Gastrocnemius medialis (tissue), 4 donors: ENCODE data around the gene OTUD4. TPM values are rescaled to one million over a fixed set of nuclear protein-coding genes. Genes with fewer than 3 reads are reported as not detected.

Experiments
- ATAC-seq, 2 donors: fragments of 150-250 bp; one replicate each; pipeline ENCODE4 v1.9.1; 2016
- DNase-seq, 2 donors: peaks; one replicate each; pipeline ENCODE4 v3.0.0-alpha.2; 2019
- H3K27ac ChIP-seq, 4 donors: fragments of 200-600 bp; sonication (generic); 1 replicate in 1 of 4; 2 replicates in 3 of 4; pipeline ENCODE4 v1.5.1; 2016 to 2018; ENCODE audit warnings: mild to moderate bottlenecking in 2 of 4, moderate library complexity in 1 of 4
- H3K27me3 ChIP-seq, 3 donors: fragments of 200-600 bp; sonication (generic) in 2 of 3; 1 replicate in 1 of 3; 2 replicates in 2 of 3; pipeline versions ENCODE4 v1.5.1 to v1.6.0; 2016 to 2019; ENCODE audit warnings: mild to moderate bottlenecking in 1 of 3, moderate library complexity in 1 of 3
- H3K36me3 ChIP-seq, 2 donors: fragments of 200-600 bp; sonication (generic) in 1 of 2; one replicate each; pipeline ENCODE4 v1.5.1; 2017 to 2018
- H3K4me1 ChIP-seq, 2 donors: fragments of 200-600 bp; sonication (generic) in 1 of 2; one replicate each; pipeline ENCODE4 v1.5.1; 2016 to 2017; ENCODE audit warnings: mild to moderate bottlenecking in 2 of 2
- H3K4me3 ChIP-seq, 4 donors: fragments of 200-600 bp; sonication (generic) in 3 of 4; 1 replicate in 1 of 4; 2 replicates in 3 of 4; pipeline ENCODE4 v1.5.1; 2016 to 2019; ENCODE audit warnings: mild to moderate bottlenecking in 2 of 4
- H3K9me3 ChIP-seq, 3 donors: fragments of 200-600 bp; sonication (generic) in 2 of 3; 1 replicate in 1 of 3; 2 replicates in 2 of 3; pipeline ENCODE4 v1.5.1; 2016 to 2019
- CTCF ChIP-seq, 5 experiments: fragments of 450-650 bp in 3 of 5; fragments of 200-600 bp in 2 of 5; sonication (generic) in 2 of 5; IDR thresholded peaks in 4 of 5; conservative IDR thresholded peaks in 1 of 5; 1 replicate in 4 of 5; 2 replicates in 1 of 5; pipeline ENCODE4 v1.5.1; 2016 to 2019; ENCODE audit warnings: antibody characterized with exemption in 5 of 5, mild to moderate bottlenecking in 3 of 5, moderate library complexity in 3 of 5
- POLR2A ChIP-seq, 2 donors: fragments of 450-650 bp; IDR thresholded peaks; one replicate each; pipeline ENCODE4 v1.6.1; 2017; ENCODE audit warnings: antibody characterized with exemption in 2 of 2, mild to moderate bottlenecking in 2 of 2, moderate library complexity in 2 of 2
- in situ Hi-C, 4 donors: fragments of 200-750 bp; cut with MboI; loops; one replicate each; pipeline versions ENCODE4 v1.15.0 to v1.8.0; 2017; ENCODE audit warnings: low sequenced_read_pairs in 4 of 4
- intact Hi-C: fragments of 100-400 bp; cut with DNase I; formaldehyde crosslinking; loops from one replicate; pipeline ENCODE4 v1.15.1; 2023; ENCODE audit warnings: low total_unique reads
- total RNA-seq, 4 donors: library from RNA; depleted of rRNA; stranded (reverse); fragments of >200 nt; gene quantifications; one replicate each; pipeline versions ENCODE4 v1.1.0 to v1.2.3, GENCODE V29; 2016

OTUD4 gene
- total RNA-seq, 4 donors from 2014 or later, result 32.6 to 61.1 (median 47.9) TPM

DNA sequence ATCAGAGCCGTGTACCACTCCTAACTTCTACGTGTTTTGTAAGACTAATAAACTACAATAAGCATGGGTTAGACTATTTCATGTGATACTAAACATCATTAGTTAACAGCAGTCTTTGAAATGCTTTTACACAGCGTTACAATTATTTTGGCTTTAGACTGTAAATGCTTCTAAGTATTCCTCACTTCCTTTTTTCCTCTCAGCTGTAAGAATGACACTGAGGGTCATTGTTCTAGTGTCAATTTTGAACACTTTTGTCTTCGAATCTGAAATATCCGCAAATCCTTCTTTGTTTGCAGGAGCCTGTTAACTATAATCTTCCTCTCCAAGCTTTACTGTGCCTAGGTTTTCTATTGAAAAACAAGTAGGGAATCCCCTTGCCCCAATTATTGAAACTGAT lies 80.7 kb downstream of the OTUD4 start:
- in situ Hi-C loops, result loop anchor here in 2 of 4 donors (10.0 to 25.0 kb wide), 2 partner anchors 55 to 1562 kb away; no protein-coding TSS in a partner anchor
- H3K36me3 ChIP-seq, result peaks cover 2 to 14% of the 10 kb centered on the region in 2 donors
- TF ChIP-seq POLR2A (IDR thresholded peaks at IDR 0.05) (no peak), CTCF (IDR thresholded peaks at IDR 0.05 in 4 of 5, conservative IDR thresholded peaks at IDR 0.05 in 1 of 5) (no peak)
- intact Hi-C loops, result loop anchor here (2.0 to 10.0 kb wide), 4 partner anchors 81 to 1585 kb away; partner anchors contain the start of genes MMAA, OTUD4 and SMARCA5
- H3K27ac ChIP-seq, result peak overlapping the region in 3 of 4 donors; percentile 91 to 94 (median 94)
- H3K4me3 ChIP-seq, result peak overlapping the region; percentile 83 to 90 (median 86)
- ATAC-seq (no peak), DNase-seq (no peak)
- no peaks in the 10 kb centered on the region for H3K27me3 ChIP-seq
- H3K9me3 ChIP-seq, result no peaks in the 10 kb centered on the region
- H3K4me1 ChIP-seq, result peaks cover 33 to 43% of the 10 kb centered on the region in 2 donors

- Histone ChIP-seq H3K27me3 (no peaks in the 10 kb centered on the region), H3K4me1 (peaks cover 33 to 43% of the 10 kb centered on the region in 2 donors), H3K27ac (peak overlapping the region; percentile 91 to 96 (median 94)), H3K9me3 (peaks cover 0 to 8% (median 0%) of the 10 kb centered on the region in 3 donors), H3K4me3 (peak overlapping the region; percentile 83 to 90 (median 86)), H3K36me3 (peaks cover 2 to 21% of the 10 kb centered on the region in 2 donors)
- TF ChIP-seq CTCF (IDR thresholded peaks at IDR 0.05 in 4 of 5, conservative IDR thresholded peaks at IDR 0.05 in 1 of 5) (no peak), POLR2A (IDR thresholded peaks at IDR 0.05) (no peak)
- ATAC-seq (peak; percentile 56 to 66), DNase-seq (peak; percentile 12 to 31)
- intact Hi-C loops (loop anchor here (2.0 to 10.0 kb wide), 4 partner anchors 82 to 1584 kb away; partner anchors contain the start of genes MMAA, OTUD4 and SMARCA5), in situ Hi-C loops (no loop called here)
Measured at GRCh38 chr4:145098675-145099037, 81.7 kb downstream of the OTUD4 start.

- peak; percentile 94 to 96 for ATAC-seq
- TF ChIP-seq CTCF (IDR thresholded peaks at IDR 0.05 in 4 of 5, conservative IDR thresholded peaks at IDR 0.05 in 1 of 5) (peak in 2 of 5 experiments; percentile 5 to 35), POLR2A (IDR thresholded peaks at IDR 0.05) (peak; percentile 55 to 57)
- Histone ChIP-seq H3K36me3 (peaks cover 2 to 27% of the 10 kb centered on the region in 2 donors), H3K4me1 (peaks cover 33 to 43% of the 10 kb centered on the region in 2 donors), H3K4me3 (peak within 1 kb of the TSS; percentile 83 to 90 (median 86)), H3K9me3 (peaks cover 0 to 13% (median 0%) of the 10 kb centered on the region in 3 donors), H3K27me3 (no peaks in the 10 kb centered on the region), H3K27ac (peak within 1 kb of the TSS; percentile 91 to 96 (median 94))
- intact Hi-C loops, result loop anchor here (2.0 to 10.0 kb wide), 4 partner anchors 83 to 1583 kb away; partner anchors contain the start of genes MMAA, OTUD4 and SMARCA5
- in situ Hi-C loops, result no loop called here
- peak; percentile 93 to 95 for DNase-seq
Measured at GRCh38 chr4:145097821-145098674, 82.3 kb downstream of the OTUD4 start, which contains the start of the genes ABCE1 and ANAPC10. Gene ABCE1 (plus strand): TSS chr4:145098311. CDS start chr4:145104413, 6,102 bp downstream. Gene ANAPC10 (minus strand): TSS chr4:145098196. CDS start chr4:145096099, 2,097 bp downstream.

DNA sequence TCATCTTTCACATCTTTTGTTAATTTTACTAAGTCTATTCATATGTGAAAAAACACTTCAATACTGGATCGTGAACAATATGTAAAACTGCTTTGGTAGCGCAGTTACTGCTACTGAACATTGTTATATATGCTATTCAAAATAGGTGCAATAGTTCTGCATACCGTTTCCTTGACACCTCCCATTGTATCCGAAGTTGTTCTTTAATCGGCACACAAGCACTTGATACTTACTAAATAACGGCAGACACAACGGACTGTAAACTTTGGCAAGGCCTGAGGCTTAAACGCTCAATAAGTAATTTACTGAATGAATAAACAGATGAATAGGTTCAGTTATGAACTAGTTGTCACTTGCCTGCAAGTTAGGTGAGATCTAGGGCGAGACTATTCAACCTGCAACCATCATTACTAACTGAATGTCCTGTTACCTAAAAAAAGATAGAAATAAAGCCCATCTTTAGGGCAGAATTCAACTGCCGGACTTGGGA lies 83.0 kb downstream of the OTUD4 start:
- Histone ChIP-seq H3K4me1 (peaks cover 33 to 41% of the 10 kb centered on the region in 2 donors), H3K27ac (peak overlapping the region; percentile 91 to 96 (median 94)), H3K9me3 (peaks cover 0 to 13% (median 0%) of the 10 kb centered on the region in 3 donors), H3K36me3 (peaks cover 2 to 34% of the 10 kb centered on the region in 2 donors), H3K4me3 (peak overlapping the region; percentile 83 to 90 (median 86)), H3K27me3 (no peaks in the 10 kb centered on the region)
- in situ Hi-C loops, result no loop called here
- no peak for TF ChIP-seq POLR2A (IDR thresholded peaks at IDR 0.05)
- no peak for TF ChIP-seq CTCF (IDR thresholded peaks at IDR 0.05 in 4 of 5, conservative IDR thresholded peaks at IDR 0.05 in 1 of 5)
- ATAC-seq (no peak), DNase-seq (no peak)
- intact Hi-C loops, result loop anchor here (5.0 to 10.0 kb wide), 3 partner anchors 520 to 1583 kb away; partner anchors contain the start of genes MMAA and SMARCA5
